Measurements from ENCODE around the gene C18orf32. TPM values are rescaled to one million over a fixed set of nuclear protein-coding genes. Genes with fewer than 3 reads are reported as not detected.
"Not testable (repeated sequence)": the region's sequence is repeated elsewhere in the genome, so short reads cannot be mapped to it uniquely, and the experiment has no call there.

C18orf32 gene
- total RNA-seq, 6 experiments from 2014 or later: 29.8 to 44.5 (median 32.4) TPM

DNA sequence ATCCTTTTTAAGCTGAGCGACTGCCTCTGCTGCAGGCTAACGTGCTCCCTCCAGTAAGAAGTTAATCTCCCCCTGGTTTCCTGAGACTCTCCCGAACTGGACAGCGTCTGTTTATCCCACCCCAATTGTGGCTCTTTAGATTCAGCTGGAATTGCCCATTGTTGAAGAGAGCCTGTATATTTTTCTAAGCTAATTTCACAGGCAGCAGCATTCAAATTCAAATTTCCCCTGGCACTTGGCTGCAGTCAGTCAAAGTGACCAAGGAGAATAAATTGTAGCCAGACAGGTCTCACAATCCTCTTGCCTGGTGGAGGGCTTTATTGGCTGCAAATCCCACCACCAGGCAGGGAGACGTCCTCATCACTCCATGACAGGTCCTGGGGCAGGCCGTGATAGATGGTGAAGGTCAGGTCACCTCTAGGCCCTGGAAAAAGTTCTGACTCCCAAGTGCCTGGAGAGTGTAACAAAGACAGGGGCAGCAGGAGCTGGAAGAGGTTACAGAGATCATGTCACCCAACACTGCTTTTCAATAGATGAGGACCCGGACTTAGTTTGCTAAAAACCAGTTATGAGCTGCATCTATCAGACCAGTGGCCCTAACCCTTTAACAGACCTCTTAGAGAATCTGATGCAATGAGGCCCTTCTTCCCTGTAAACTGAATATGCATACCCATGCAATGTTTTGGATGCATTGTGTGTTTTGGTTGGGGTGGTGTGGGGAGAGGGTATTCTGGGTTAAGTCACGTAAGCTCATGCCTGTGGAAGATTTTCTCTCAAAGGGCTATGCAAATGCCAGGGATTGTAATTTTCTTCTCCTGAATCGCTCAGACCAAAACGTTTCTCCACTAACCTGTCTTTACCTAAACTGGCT is 32.3 kb upstream of the C18orf32 start:
- Mint-ChIP-seq H3K27me3 (ENCODE audit: insufficient read depth) (peaks cover 19% of the 10 kb centered on the region), H3K36me3 (ENCODE audit: low read depth) (no peaks in the 10 kb centered on the region), H3K9me3 (no peaks in the 10 kb centered on the region), H3K27ac (no peak overlapping the region), H3K4me1 (ENCODE audit: low read depth) (peaks cover 7% of the 10 kb centered on the region), H3K4me3 (no peak overlapping the region)
- TF ChIP-seq, protein P1, sequence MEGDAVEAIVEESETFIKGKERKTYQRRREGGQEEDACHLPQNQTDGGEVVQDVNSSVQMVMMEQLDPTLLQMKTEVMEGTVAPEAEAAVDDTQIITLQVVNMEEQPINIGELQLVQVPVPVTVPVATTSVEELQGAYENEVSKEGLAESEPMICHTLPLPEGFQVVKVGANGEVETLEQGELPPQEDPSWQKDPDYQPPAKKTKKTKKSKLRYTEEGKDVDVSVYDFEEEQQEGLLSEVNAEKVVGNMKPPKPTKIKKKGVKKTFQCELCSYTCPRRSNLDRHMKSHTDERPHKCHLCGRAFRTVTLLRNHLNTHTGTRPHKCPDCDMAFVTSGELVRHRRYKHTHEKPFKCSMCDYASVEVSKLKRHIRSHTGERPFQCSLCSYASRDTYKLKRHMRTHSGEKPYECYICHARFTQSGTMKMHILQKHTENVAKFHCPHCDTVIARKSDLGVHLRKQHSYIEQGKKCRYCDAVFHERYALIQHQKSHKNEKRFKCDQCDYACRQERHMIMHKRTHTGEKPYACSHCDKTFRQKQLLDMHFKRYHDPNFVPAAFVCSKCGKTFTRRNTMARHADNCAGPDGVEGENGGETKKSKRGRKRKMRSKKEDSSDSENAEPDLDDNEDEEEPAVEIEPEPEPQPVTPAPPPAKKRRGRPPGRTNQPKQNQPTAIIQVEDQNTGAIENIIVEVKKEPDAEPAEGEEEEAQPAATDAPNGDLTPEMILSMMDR (IDR thresholded peaks at IDR 0.05): no peak
- DNase-seq: no peak

- H3K4me1 Mint-ChIP-seq (ENCODE audit: low read depth): peaks cover 7% of the 10 kb centered on the region
These were observed 30.4 kb upstream of the C18orf32 start for GRCh38 chr18:49517483-49517882.

DNA sequence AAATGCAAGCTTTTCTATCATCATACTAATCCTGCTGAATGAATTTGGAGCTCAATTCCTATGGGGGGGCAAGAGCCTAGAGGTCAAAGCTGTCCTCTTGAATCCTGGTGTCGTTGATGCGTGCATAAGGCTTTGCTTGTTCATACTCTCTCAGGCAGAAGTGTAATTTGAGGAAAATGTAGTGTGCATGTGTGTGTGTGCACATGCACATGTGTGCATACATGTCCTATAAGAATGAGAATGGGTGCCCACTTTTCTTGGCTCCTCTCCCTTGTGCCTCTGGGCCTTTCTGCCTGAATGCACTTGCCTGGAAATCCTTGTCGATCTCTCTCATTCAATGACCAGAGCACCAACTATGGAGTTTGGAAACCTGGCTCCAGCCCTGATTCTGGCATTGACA is 28.5 kb upstream of the C18orf32 start:
- H3K4me1 Mint-ChIP-seq (ENCODE audit: low read depth): peaks cover under 1% of the 10 kb centered on the region; the same call in 1 of the 2 replicates
- H3K9me3 Mint-ChIP-seq: no peaks in the 10 kb centered on the region
- TF ChIP-seq, protein P1 (IDR thresholded peaks at IDR 0.05): no peak
- H3K27me3 Mint-ChIP-seq (ENCODE audit: insufficient read depth): peaks cover 19% of the 10 kb centered on the region
- H3K36me3 Mint-ChIP-seq (ENCODE audit: low read depth): no peaks in the 10 kb centered on the region
- H3K27ac Mint-ChIP-seq: no peak overlapping the region
- no peak overlapping the region for H3K4me3 Mint-ChIP-seq
- no peak for DNase-seq

More at GRCh38 chr18:49517483-49517882, 30.4 kb upstream of the C18orf32 start:
- Mint-ChIP-seq H3K4me3 (no peak overlapping the region), H3K36me3 (ENCODE audit: low read depth) (no peaks in the 10 kb centered on the region), H3K27me3 (ENCODE audit: insufficient read depth) (peaks cover 19% of the 10 kb centered on the region), H3K27ac (no peak overlapping the region), H3K9me3 (no peaks in the 10 kb centered on the region)
- DNase-seq: no peak
- TF ChIP-seq, protein P1 (IDR thresholded peaks at IDR 0.05): no peak

- H3K36me3 Mint-ChIP-seq (ENCODE audit: low read depth); H3K4me1 Mint-ChIP-seq (ENCODE audit: low read depth); H3K27ac Mint-ChIP-seq; H3K9me3 Mint-ChIP-seq; H3K4me3 Mint-ChIP-seq; DNase-seq: not testable (repeated sequence)
- peaks cover 19% of the 10 kb centered on the region for H3K27me3 Mint-ChIP-seq (ENCODE audit: insufficient read depth)
These were observed 28.0 kb upstream of the C18orf32 start for GRCh38 chr18:49515003-49515402.

- TF ChIP-seq, protein P1 (IDR thresholded peaks at IDR 0.05): no peak
- Mint-ChIP-seq H3K4me1 (ENCODE audit: low read depth) (no peaks in the 10 kb centered on the region), H3K9me3 (no peaks in the 10 kb centered on the region), H3K27me3 (ENCODE audit: insufficient read depth) (peaks cover 18% of the 10 kb centered on the region), H3K27ac (no peak overlapping the region), H3K4me3 (no peak overlapping the region), H3K36me3 (ENCODE audit: low read depth) (no peaks in the 10 kb centered on the region)
- DNase-seq: no peak
These were observed 27.5 kb upstream of the C18orf32 start for GRCh38 chr18:49514577-49514976.

GRCh38 chr18:49512876-49513275 is 25.8 kb upstream of the C18orf32 start:
- H3K9me3 Mint-ChIP-seq; DNase-seq; H3K27ac Mint-ChIP-seq; H3K4me1 Mint-ChIP-seq (ENCODE audit: low read depth); H3K36me3 Mint-ChIP-seq (ENCODE audit: low read depth); H3K4me3 Mint-ChIP-seq: not testable (repeated sequence)
- H3K27me3 Mint-ChIP-seq (ENCODE audit: insufficient read depth): peaks cover 16% of the 10 kb centered on the region
